Caki2 (cell line): ENCODE data around the gene COL13A1. TPM values are rescaled to one million over a fixed set of nuclear protein-coding genes. Genes with fewer than 3 reads are reported as not detected.
A peak's percentile ranks its signal among the peaks of the same experiment; 100 is the strongest.

Experiments
- DNase-seq: peaks from one replicate; pipeline ENCODE4 v3.0.0-alpha.2; 2015; ENCODE audit warnings: low read depth
- in situ Hi-C: cut with HindIII; loops from 2 replicates; pipeline ENCODE4 v1.10.0; 2016; ENCODE audit warnings: low sequenced_read_pairs, low pct_unique_long_range_greater_than_20kb, mixed read lengths
- total RNA-seq: library from RNA; depleted of rRNA; stranded (reverse); fragments of >200 nt; shearing (Covaris generic); gene quantifications from 2 replicates; pipeline ENCODE4 v1.2.3, GENCODE V29; 2014; ENCODE audit warnings: low replicate concordance

The COL13A1 gene
- total RNA-seq, 1 experiment from 2014 or later, result not detected

GRCh38 chr10:69786791-69787190 lies 14.9 kb upstream of the COL13A1 start:
- in situ Hi-C loops, result no loop called here
- DNase-seq, result no peak

- DNase-seq, result no peak
- in situ Hi-C loops, result no loop called here
Measured at GRCh38 chr10:69787681-69788080, 14.0 kb upstream of the COL13A1 start.

- in situ Hi-C loops, result no loop called here
- DNase-seq, result no peak
Measured at GRCh38 chr10:69789164-69789576, 12.5 kb upstream of the COL13A1 start.

GRCh38 chr10:69791812-69792211 lies 9.9 kb upstream of the COL13A1 start:
- DNase-seq, result no peak
- in situ Hi-C loops, result no loop called here

- no peak for DNase-seq
- in situ Hi-C loops, result no loop called here
Measured at GRCh38 chr10:69792341-69792740, 9.4 kb upstream of the COL13A1 start.

- in situ Hi-C loops, result no loop called here
- DNase-seq, result no peak
Measured at GRCh38 chr10:69794673-69795072, 7.0 kb upstream of the COL13A1 start.

GRCh38 chr10:69795242-69795934 lies 6.3 kb upstream of the COL13A1 start:
- DNase-seq, result no peak
- in situ Hi-C loops, result no loop called here

GRCh38 chr10:69797959-69798358 lies 3.7 kb upstream of the COL13A1 start:
- in situ Hi-C loops, result no loop called here
- DNase-seq, result no peak

- in situ Hi-C loops, result no loop called here
- DNase-seq, result peak; percentile 46
Measured at GRCh38 chr10:69800109-69800508, 1.6 kb upstream of the COL13A1 start.

- in situ Hi-C loops, result no loop called here
- DNase-seq, result no peak
Measured at GRCh38 chr10:69800665-69801064, 1.0 kb upstream of the COL13A1 start.

GRCh38 chr10:69801094-69801433 lies 642 bp upstream of the COL13A1 start:
- in situ Hi-C loops, result no loop called here
- DNase-seq, result peak; percentile 34

GRCh38 chr10:69802424-69803161 lies 887 bp downstream of the COL13A1 start:
- DNase-seq, result no peak
- in situ Hi-C loops, result no loop called here

- DNase-seq, result no peak
- in situ Hi-C loops, result no loop called here
Measured at GRCh38 chr10:69803809-69804208, 2.1 kb downstream of the COL13A1 start.

- in situ Hi-C loops, result no loop called here
- DNase-seq, result no peak
Measured at GRCh38 chr10:69804775-69805174, 3.1 kb downstream of the COL13A1 start.

- DNase-seq, result peak; percentile 58
- in situ Hi-C loops, result no loop called here
Measured at GRCh38 chr10:69807122-69807521, 5.4 kb downstream of the COL13A1 start.

- peak; percentile 31 for DNase-seq
Measured at GRCh38 chr10:69807696-69808095, 6.0 kb downstream of the COL13A1 start.

GRCh38 chr10:69809318-69809717 lies 7.6 kb downstream of the COL13A1 start:
- no peak for DNase-seq
- in situ Hi-C loops, result no loop called here

More at GRCh38 chr10:69807696-69808095, 6.0 kb downstream of the COL13A1 start:
- in situ Hi-C loops, result no loop called here

GRCh38 chr10:69810097-69810496 lies 8.4 kb downstream of the COL13A1 start:
- in situ Hi-C loops, result no loop called here
- no peak for DNase-seq

GRCh38 chr10:69810675-69811397 lies 9.1 kb downstream of the COL13A1 start:
- DNase-seq, result no peak
- in situ Hi-C loops, result no loop called here
